Measurements from ENCODE around the gene LRMDA. TPM values are rescaled to one million over a fixed set of nuclear protein-coding genes. Genes with fewer than 3 reads are reported as not detected.

The LRMDA gene
- total RNA-seq, 1 experiment from 2014 or later: not detected

DNA sequence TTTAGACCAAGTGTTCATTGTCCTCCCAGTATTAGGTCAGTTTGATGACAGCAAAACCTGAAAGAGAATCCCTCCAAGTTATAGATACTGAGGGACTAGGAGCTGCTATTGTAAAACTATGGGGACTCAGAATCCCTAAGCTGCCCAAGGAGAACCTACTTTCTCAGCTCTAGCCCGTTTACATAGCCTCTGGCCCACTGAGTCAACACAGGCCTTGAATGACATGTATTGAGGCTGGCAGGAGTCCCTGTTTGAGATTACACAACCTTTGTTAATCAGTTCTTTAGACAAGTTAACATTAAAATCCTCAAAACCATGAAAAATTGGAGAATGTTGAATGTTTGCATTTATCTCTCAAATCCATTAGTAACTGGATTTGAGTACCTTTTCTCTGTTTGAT lies 1127.2 kb downstream of the LRMDA start:
- no peak for DNase-seq
- Histone ChIP-seq H3K27ac (ENCODE audit: low read length) (no peak overlapping the region), H3K4me2 (ENCODE audit: low read depth, low read length, poor library complexity, severe bottlenecking) (no peak overlapping the region), H3K27me3 (ENCODE audit: low read length) (no peaks in the 10 kb centered on the region), H4K20me1 (ENCODE audit: insufficient read depth, low read depth, low read length) (no peaks in the 10 kb centered on the region), H3K9me3 (ENCODE audit: low read length) (no peaks in the 10 kb centered on the region), H3K9ac (ENCODE audit: low read length) (no peak overlapping the region), H3K79me2 (ENCODE audit: low read length) (no peaks in the 10 kb centered on the region), H3K9me2 (replicated peaks; ENCODE audit: insufficient read depth, low read length) (no peaks in the 10 kb centered on the region), H2AFZ (ENCODE audit: low read length) (no peak overlapping the region), H3K4me1 (ENCODE audit: low read length) (no peaks in the 10 kb centered on the region), H3K4me3 (ENCODE audit: low read length) (no peak overlapping the region), H3K36me3 (ENCODE audit: insufficient read depth, low read length) (no peaks in the 10 kb centered on the region)

DNA sequence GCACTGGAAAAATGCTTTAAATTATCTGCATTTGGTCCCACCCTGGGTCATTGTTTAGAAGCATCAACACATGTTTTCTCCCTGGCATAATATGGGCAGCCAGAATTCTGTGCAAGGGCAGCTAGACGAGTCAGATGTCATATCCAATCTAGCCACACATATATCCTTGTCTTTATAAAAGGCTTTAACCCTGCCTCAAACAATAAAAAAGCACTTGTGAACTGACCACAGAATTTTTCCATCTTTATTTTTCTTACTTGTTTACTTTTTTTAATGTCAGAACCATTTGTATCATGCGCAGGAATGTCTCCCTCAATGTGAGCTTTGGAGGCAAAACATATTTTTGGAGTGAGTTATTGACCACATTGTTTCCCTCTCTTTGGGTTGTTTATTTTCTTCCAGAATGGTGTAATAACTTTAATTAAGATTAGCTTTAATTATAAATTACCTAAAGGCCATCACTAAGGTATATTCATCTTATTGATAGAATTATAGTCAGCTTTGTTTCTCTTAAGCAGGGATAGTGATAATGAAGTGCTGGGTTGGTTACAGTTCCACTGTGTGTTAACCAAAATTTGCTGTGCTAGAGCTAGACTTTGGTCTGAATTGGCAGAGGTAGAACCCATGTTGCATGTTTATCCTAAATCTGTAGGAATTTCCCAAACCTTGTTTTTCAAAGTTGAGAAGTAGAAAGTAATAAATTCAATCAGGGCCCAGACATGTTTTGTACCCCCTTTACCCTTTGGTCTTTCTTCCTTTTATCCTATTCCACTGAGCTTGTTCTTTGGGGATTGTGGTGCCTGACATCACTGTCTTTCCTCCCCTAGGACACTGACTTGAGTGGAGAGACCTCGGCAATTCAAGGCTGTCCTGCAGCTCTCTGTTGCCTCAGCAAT lies 1127.8 kb downstream of the LRMDA start:
- H3K27ac ChIP-seq (ENCODE audit: low read length): no peak overlapping the region
- H3K4me2 ChIP-seq (ENCODE audit: low read depth, low read length, poor library complexity, severe bottlenecking): no peak overlapping the region
- H2AFZ ChIP-seq (ENCODE audit: low read length): no peak overlapping the region
- H3K9me2 ChIP-seq (replicated peaks; ENCODE audit: insufficient read depth, low read length): no peaks in the 10 kb centered on the region
- H3K27me3 ChIP-seq (ENCODE audit: low read length): no peaks in the 10 kb centered on the region
- no peak for DNase-seq
- H4K20me1 ChIP-seq (ENCODE audit: insufficient read depth, low read depth, low read length): no peaks in the 10 kb centered on the region
- no peak overlapping the region for H3K4me3 ChIP-seq (ENCODE audit: low read length)
- no peaks in the 10 kb centered on the region for H3K9me3 ChIP-seq (ENCODE audit: low read length)
- no peaks in the 10 kb centered on the region for H3K4me1 ChIP-seq (ENCODE audit: low read length)
- no peaks in the 10 kb centered on the region for H3K79me2 ChIP-seq (ENCODE audit: low read length)
- no peaks in the 10 kb centered on the region for H3K36me3 ChIP-seq (ENCODE audit: insufficient read depth, low read length)
- no peak overlapping the region for H3K9ac ChIP-seq (ENCODE audit: low read length)

DNA sequence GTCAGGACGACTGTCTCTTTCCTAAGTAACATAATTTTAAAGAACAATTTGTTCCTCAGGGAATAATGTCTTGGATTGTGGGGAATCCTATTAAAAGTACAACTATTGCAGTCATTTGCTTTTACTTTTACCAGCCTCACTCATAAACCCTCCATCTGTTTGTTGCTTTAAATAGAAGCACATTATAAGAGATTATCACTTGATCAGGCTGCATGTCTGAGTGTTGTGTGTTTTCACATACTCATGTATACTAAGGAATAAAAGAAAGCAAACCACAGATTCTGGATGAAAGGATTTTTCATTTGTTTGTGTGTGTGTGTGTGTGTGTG lies 1128.4 kb downstream of the LRMDA start:
- H3K9ac ChIP-seq (ENCODE audit: low read length): no peak overlapping the region
- no peak overlapping the region for H3K27ac ChIP-seq (ENCODE audit: low read length)
- H3K4me2 ChIP-seq (ENCODE audit: low read depth, low read length, poor library complexity, severe bottlenecking): no peak overlapping the region
- H3K79me2 ChIP-seq (ENCODE audit: low read length): no peaks in the 10 kb centered on the region
- no peaks in the 10 kb centered on the region for H3K9me3 ChIP-seq (ENCODE audit: low read length)
- H3K4me3 ChIP-seq (ENCODE audit: low read length): no peak overlapping the region
- no peaks in the 10 kb centered on the region for H3K4me1 ChIP-seq (ENCODE audit: low read length)
- no peak for DNase-seq
- no peaks in the 10 kb centered on the region for H3K27me3 ChIP-seq (ENCODE audit: low read length)
- no peaks in the 10 kb centered on the region for H4K20me1 ChIP-seq (ENCODE audit: insufficient read depth, low read depth, low read length)
- H3K9me2 ChIP-seq (replicated peaks; ENCODE audit: insufficient read depth, low read length): no peaks in the 10 kb centered on the region
- no peak overlapping the region for H2AFZ ChIP-seq (ENCODE audit: low read length)
- H3K36me3 ChIP-seq (ENCODE audit: insufficient read depth, low read length): no peaks in the 10 kb centered on the region

DNA sequence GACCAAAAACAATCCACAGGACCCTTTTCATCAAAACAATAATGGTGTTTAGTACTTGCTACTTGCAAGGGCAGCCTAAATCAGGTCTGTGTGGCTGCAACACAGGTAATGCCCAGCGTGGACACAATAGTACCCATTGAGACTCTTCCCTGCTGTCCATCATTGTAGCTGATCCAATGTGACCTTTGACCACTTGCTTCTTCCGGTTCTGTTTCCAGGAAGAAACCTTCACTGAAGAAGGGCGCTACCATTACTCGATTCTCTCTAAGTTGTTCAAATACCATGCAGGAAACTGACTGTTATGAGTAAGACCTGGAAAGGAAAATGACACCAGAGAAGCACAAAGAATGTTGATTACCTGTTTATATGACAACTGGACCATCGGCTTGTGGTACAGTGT lies 1128.9 kb downstream of the LRMDA start:
- Histone ChIP-seq H3K9me3 (ENCODE audit: low read length) (no peaks in the 10 kb centered on the region), H3K27me3 (ENCODE audit: low read length) (no peaks in the 10 kb centered on the region), H3K4me2 (ENCODE audit: low read depth, low read length, poor library complexity, severe bottlenecking) (no peak overlapping the region), H3K36me3 (ENCODE audit: insufficient read depth, low read length) (no peaks in the 10 kb centered on the region), H3K27ac (ENCODE audit: low read length) (no peak overlapping the region), H3K9me2 (replicated peaks; ENCODE audit: insufficient read depth, low read length) (no peaks in the 10 kb centered on the region), H2AFZ (ENCODE audit: low read length) (no peak overlapping the region), H3K79me2 (ENCODE audit: low read length) (no peaks in the 10 kb centered on the region), H4K20me1 (ENCODE audit: insufficient read depth, low read depth, low read length) (no peaks in the 10 kb centered on the region), H3K4me1 (ENCODE audit: low read length) (no peaks in the 10 kb centered on the region), H3K9ac (ENCODE audit: low read length) (no peak overlapping the region), H3K4me3 (ENCODE audit: low read length) (no peak overlapping the region)
- no peak for DNase-seq

DNA sequence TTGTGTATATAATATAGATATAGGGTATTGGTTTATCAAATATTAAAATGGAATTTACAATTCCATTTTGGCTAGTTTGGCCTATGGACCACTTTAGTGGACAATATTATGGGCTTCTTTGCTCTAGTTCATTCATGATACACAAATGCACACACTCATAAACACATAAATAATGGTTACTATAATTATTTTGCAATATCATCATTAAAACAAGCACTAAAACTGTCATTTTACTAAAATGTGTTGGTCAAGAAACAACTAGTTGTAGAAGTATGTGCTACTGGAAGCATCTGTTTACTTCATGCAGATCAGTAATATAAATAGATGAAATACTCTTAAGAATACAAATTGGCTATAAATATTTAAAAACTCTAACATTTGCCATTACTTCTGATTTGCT lies 1131.9 kb downstream of the LRMDA start:
- no peaks in the 10 kb centered on the region for H3K9me3 ChIP-seq (ENCODE audit: low read length)
- no peaks in the 10 kb centered on the region for H3K9me2 ChIP-seq (replicated peaks; ENCODE audit: insufficient read depth, low read length)

DNA sequence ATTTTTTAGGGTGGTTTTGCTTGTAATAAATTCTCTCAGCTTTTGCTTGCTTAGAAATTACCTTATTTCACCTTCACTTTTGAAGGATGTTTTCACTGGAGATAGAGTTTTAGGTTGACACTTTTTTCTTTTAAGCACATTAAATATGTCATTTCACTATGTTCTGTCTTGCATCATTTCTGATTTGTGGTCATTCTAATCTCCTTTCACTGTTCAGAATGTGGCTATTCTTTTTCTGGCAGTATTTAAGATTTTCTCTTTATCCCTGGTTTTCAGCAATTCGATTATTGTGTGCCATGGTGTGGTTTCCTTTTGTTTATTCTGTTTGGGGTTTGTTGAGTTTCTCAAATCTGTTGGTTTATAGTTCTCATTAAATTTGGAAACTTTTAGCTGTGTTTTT lies 1140.6 kb downstream of the LRMDA start:
- Histone ChIP-seq H2AFZ (ENCODE audit: low read length) (no peak overlapping the region), H3K9ac (ENCODE audit: low read length) (no peak overlapping the region), H3K27ac (ENCODE audit: low read length) (no peak overlapping the region), H3K4me2 (ENCODE audit: low read depth, low read length, poor library complexity, severe bottlenecking) (no peak overlapping the region), H3K4me3 (ENCODE audit: low read length) (no peak overlapping the region), H3K9me2 (replicated peaks; ENCODE audit: insufficient read depth, low read length) (no peaks in the 10 kb centered on the region), H4K20me1 (ENCODE audit: insufficient read depth, low read depth, low read length) (no peaks in the 10 kb centered on the region), H3K79me2 (ENCODE audit: low read length) (no peaks in the 10 kb centered on the region), H3K9me3 (ENCODE audit: low read length) (no peaks in the 10 kb centered on the region), H3K27me3 (ENCODE audit: low read length) (no peaks in the 10 kb centered on the region), H3K4me1 (ENCODE audit: low read length) (no peaks in the 10 kb centered on the region), H3K36me3 (ENCODE audit: insufficient read depth, low read length) (no peaks in the 10 kb centered on the region)
- DNase-seq: no peak

More for the DNA sequence above, 1131.9 kb downstream of the LRMDA start:
- Histone ChIP-seq H3K79me2 (ENCODE audit: low read length) (no peaks in the 10 kb centered on the region), H3K27me3 (ENCODE audit: low read length) (no peaks in the 10 kb centered on the region), H4K20me1 (ENCODE audit: insufficient read depth, low read depth, low read length) (no peaks in the 10 kb centered on the region), H3K9ac (ENCODE audit: low read length) (no peak overlapping the region), H3K4me2 (ENCODE audit: low read depth, low read length, poor library complexity, severe bottlenecking) (no peak overlapping the region), H3K27ac (ENCODE audit: low read length) (no peak overlapping the region), H2AFZ (ENCODE audit: low read length) (no peak overlapping the region), H3K36me3 (ENCODE audit: insufficient read depth, low read length) (no peaks in the 10 kb centered on the region), H3K4me1 (ENCODE audit: low read length) (no peaks in the 10 kb centered on the region), H3K4me3 (ENCODE audit: low read length) (no peak overlapping the region)
- no peak for DNase-seq

- H3K4me1 ChIP-seq (ENCODE audit: low read length): no peaks in the 10 kb centered on the region
- H3K9me2 ChIP-seq (replicated peaks; ENCODE audit: insufficient read depth, low read length): no peaks in the 10 kb centered on the region
- no peaks in the 10 kb centered on the region for H3K36me3 ChIP-seq (ENCODE audit: insufficient read depth, low read length)
- H3K79me2 ChIP-seq (ENCODE audit: low read length): no peaks in the 10 kb centered on the region
- H4K20me1 ChIP-seq (ENCODE audit: insufficient read depth, low read depth, low read length): no peaks in the 10 kb centered on the region
- no peak for DNase-seq
- no peak overlapping the region for H3K4me3 ChIP-seq (ENCODE audit: low read length)
- no peak overlapping the region for H3K27ac ChIP-seq (ENCODE audit: low read length)
- no peaks in the 10 kb centered on the region for H3K9me3 ChIP-seq (ENCODE audit: low read length)
- no peak overlapping the region for H3K4me2 ChIP-seq (ENCODE audit: low read depth, low read length, poor library complexity, severe bottlenecking)
- no peak overlapping the region for H3K9ac ChIP-seq (ENCODE audit: low read length)
- H3K27me3 ChIP-seq (ENCODE audit: low read length): no peaks in the 10 kb centered on the region
- no peak overlapping the region for H2AFZ ChIP-seq (ENCODE audit: low read length)
Observed at GRCh38 chr10:76576276-76576962, 1145.0 kb downstream of the LRMDA start.

DNA sequence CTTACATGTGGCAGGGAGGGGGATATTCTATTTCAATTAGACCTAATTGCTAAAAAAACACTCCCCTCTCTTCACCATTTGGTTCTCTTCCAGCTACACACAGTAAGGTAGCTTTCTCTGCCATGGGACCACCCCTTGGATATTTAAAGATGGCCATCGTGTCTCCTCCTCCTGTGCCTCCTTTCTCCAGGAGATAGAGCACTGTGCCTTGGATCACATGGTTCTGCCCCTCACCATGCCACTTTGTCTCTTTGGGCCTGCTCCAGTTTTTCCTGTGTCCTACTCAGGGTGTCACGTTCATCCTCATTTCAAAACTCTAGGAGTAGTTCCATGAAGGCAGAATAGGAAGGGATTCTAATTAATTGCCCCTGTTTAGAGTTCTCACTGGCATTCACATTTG lies 1146.0 kb downstream of the LRMDA start:
- Histone ChIP-seq H3K9me2 (replicated peaks; ENCODE audit: insufficient read depth, low read length) (no peaks in the 10 kb centered on the region), H3K4me1 (ENCODE audit: low read length) (no peaks in the 10 kb centered on the region), H3K4me2 (ENCODE audit: low read depth, low read length, poor library complexity, severe bottlenecking) (no peak overlapping the region), H4K20me1 (ENCODE audit: insufficient read depth, low read depth, low read length) (no peaks in the 10 kb centered on the region), H3K9me3 (ENCODE audit: low read length) (no peaks in the 10 kb centered on the region), H3K79me2 (ENCODE audit: low read length) (no peaks in the 10 kb centered on the region), H3K36me3 (ENCODE audit: insufficient read depth, low read length) (no peaks in the 10 kb centered on the region), H3K4me3 (ENCODE audit: low read length) (no peak overlapping the region), H3K27ac (ENCODE audit: low read length) (no peak overlapping the region), H2AFZ (ENCODE audit: low read length) (no peak overlapping the region), H3K27me3 (ENCODE audit: low read length) (no peaks in the 10 kb centered on the region), H3K9ac (ENCODE audit: low read length) (no peak overlapping the region)
- DNase-seq: no peak
